Thyroid gland (tissue), 4 donors: Measurements from ENCODE around the gene EFNB1. TPM values are rescaled to one million over a fixed set of nuclear protein-coding genes. Genes with fewer than 3 reads are reported as not detected.
"Not testable (repeated sequence)": the region's sequence is repeated elsewhere in the genome, so short reads cannot be mapped to it uniquely, and the experiment has no call there.

ENCODE experiments used
- DNase-seq, 2 donors: peaks; one replicate each; pipeline ENCODE4 v3.0.0-alpha.2; 2019
- H3K27ac ChIP-seq, 3 donors: fragments of 200-600 bp; sonication (generic); 1 replicate in 2 of 3; 2 replicates in 1 of 3; pipeline ENCODE4 v1.5.1; 2016 to 2019; ENCODE audit warnings: mild to moderate bottlenecking in 1 of 3, moderate library complexity in 1 of 3
- H3K27me3 ChIP-seq: fragments of 200-600 bp; sonication (generic); one replicate; pipeline ENCODE4 v1.5.1; 2019
- H3K36me3 ChIP-seq, 2 donors: fragments of 200-600 bp; sonication (generic); one replicate each; pipeline ENCODE4 v1.5.1; 2016 to 2019
- H3K4me1 ChIP-seq, 2 donors: fragments of 200-600 bp; sonication (generic); one replicate each; pipeline ENCODE4 v1.5.1; 2017 to 2019
- H3K4me3 ChIP-seq, 3 donors: fragments of 200-600 bp; sonication (generic); replicated peaks in 1 of 3; 1 replicate in 2 of 3; 2 replicates in 1 of 3; pipeline ENCODE4 v1.5.1; 2016; ENCODE audit warnings: mild to moderate bottlenecking in 1 of 3
- H3K9me3 ChIP-seq: fragments of 200-600 bp; sonication (generic); one replicate; pipeline ENCODE4 v1.5.1; 2017
- CTCF ChIP-seq, 6 experiments: fragments of 200-600 bp in 3 of 6; fragments of 450-650 bp in 3 of 6; sonication (generic) in 3 of 6; IDR thresholded peaks; one replicate each; pipeline ENCODE4 v1.5.1; 2016 to 2019; ENCODE audit warnings: antibody characterized with exemption in 6 of 6, mild to moderate bottlenecking in 2 of 6, inconsistent platforms in 1 of 6, moderate library complexity in 1 of 6
- POLR2A ChIP-seq, 2 donors: fragments of 450-650 bp; IDR thresholded peaks; one replicate each; pipeline ENCODE4 v1.6.1; 2017; ENCODE audit warnings: antibody characterized with exemption in 2 of 2, mild to moderate bottlenecking in 2 of 2, moderate library complexity in 1 of 2
- WGBS, 2 donors: methylation state at CpG; one replicate each; pipeline ENCODE4 v1.1.5; 2017; 5-methylcytosine and 5-hydroxymethylcytosine counted together
- intact Hi-C: fragments of 100-400 bp; cut with DNase I; formaldehyde crosslinking; loops from one replicate; pipeline ENCODE4 v1.15.1; 2023
- total RNA-seq, 4 donors: library from RNA; depleted of rRNA; stranded (reverse); fragments of >200 nt; gene quantifications; one replicate each; pipeline ENCODE4 v1.2.3, GENCODE V29; 2016

The EFNB1 gene
- total RNA-seq = 10 to 100 TPM; 17.6 to 26.9 (median 20.8) TPM

GRCh38 chrX:68828740-68829581 lies at the start of gene EFNB1:
EFNB1 (plus strand) TSS chrX:68829021; CDS start chrX:68829777, 756 bp downstream.
- no peaks in the 10 kb centered on the region for H3K27me3 ChIP-seq
- H3K4me1 ChIP-seq = peaks cover 3 to 4% of the 10 kb centered on the region in 2 donors
- H3K36me3 ChIP-seq = no peaks in the 10 kb centered on the region
- TF ChIP-seq CTCF (IDR thresholded peaks at IDR 0.05) (no peak), POLR2A (IDR thresholded peaks at IDR 0.05) (peak; percentile 70 to 99)
- intact Hi-C loops = loop anchor here (5.0 to 10.0 kb wide), 4 partner anchors 306 to 556 kb away; no protein-coding TSS in a partner anchor
- H3K4me3 ChIP-seq = peak within 1 kb of the TSS; percentile 39 to 55 (median 53)
- no peaks in the 10 kb centered on the region for H3K9me3 ChIP-seq
- H3K27ac ChIP-seq = peak within 1 kb of the TSS; percentile 36 to 65 (median 56)
- DNase-seq = peak; percentile 91 to 93
- 0% methylated on average over 4 of the region's 82 CpGs for WGBS, 2 donors

- H3K27me3 ChIP-seq, H3K9me3 ChIP-seq, H3K36me3 ChIP-seq, intact Hi-C loops, H3K4me1 ChIP-seq, H3K27ac ChIP-seq, H3K4me3 ChIP-seq, DNase-seq: not testable (repeated sequence)
- 92 to 95% methylated on average over 4 of the region's 4 CpGs for WGBS, 2 donors
These were observed 47.5 kb upstream of the EFNB1 start for GRCh38 chrX:68781295-68781694.

- H3K36me3 ChIP-seq = no peaks in the 10 kb centered on the region
- no peak for TF ChIP-seq POLR2A (IDR thresholded peaks at IDR 0.05)
- no peak for TF ChIP-seq CTCF (IDR thresholded peaks at IDR 0.05)
- WGBS, 2 donors = 80 to 93% methylated on average over 9 to 10 of the region's 10 CpGs
- H3K4me3 ChIP-seq = no peak overlapping the region
- H3K4me1 ChIP-seq = no peaks in the 10 kb centered on the region
- H3K9me3 ChIP-seq = no peaks in the 10 kb centered on the region
- intact Hi-C loops = no loop called here
- DNase-seq = no peak
- H3K27ac ChIP-seq = no peak overlapping the region
- no peaks in the 10 kb centered on the region for H3K27me3 ChIP-seq
These were observed 44.0 kb upstream of the EFNB1 start for GRCh38 chrX:68784816-68785215.

GRCh38 chrX:68786581-68786980 lies 42.2 kb upstream of the EFNB1 start:
- H3K4me1 ChIP-seq, H3K4me3 ChIP-seq, DNase-seq, intact Hi-C loops, H3K9me3 ChIP-seq, H3K36me3 ChIP-seq, H3K27ac ChIP-seq, H3K27me3 ChIP-seq: not testable (repeated sequence)
- WGBS, 2 donors = 72 to 89% methylated on average over 4 of the region's 4 CpGs

- Histone ChIP-seq H3K27me3 (no peaks in the 10 kb centered on the region), H3K36me3 (no peaks in the 10 kb centered on the region), H3K27ac (no peak overlapping the region), H3K4me3 (no peak overlapping the region), H3K4me1 (no peaks in the 10 kb centered on the region), H3K9me3 (no peaks in the 10 kb centered on the region)
- DNase-seq = no peak
- intact Hi-C loops = no loop called here
- 79 to 80% methylated on average over 3 of the region's 3 CpGs for WGBS, 2 donors
- TF ChIP-seq CTCF (IDR thresholded peaks at IDR 0.05) (no peak), POLR2A (IDR thresholded peaks at IDR 0.05) (no peak)
These were observed 38.9 kb upstream of the EFNB1 start for GRCh38 chrX:68789966-68790365.

GRCh38 chrX:68792083-68792482 lies 36.7 kb upstream of the EFNB1 start:
- Histone ChIP-seq H3K9me3 (no peaks in the 10 kb centered on the region), H3K36me3 (no peaks in the 10 kb centered on the region), H3K27ac (no peak overlapping the region), H3K4me3 (no peak overlapping the region), H3K27me3 (no peaks in the 10 kb centered on the region), H3K4me1 (no peaks in the 10 kb centered on the region)
- no peak for DNase-seq
- intact Hi-C loops = no loop called here
- no peak for TF ChIP-seq POLR2A (IDR thresholded peaks at IDR 0.05)
- no peak for TF ChIP-seq CTCF (IDR thresholded peaks at IDR 0.05)
- 100% methylated on average over 1 of the region's 1 CpG for WGBS, 2 donors
